ENCODE results near the gene NFKBIZ. TPM values are rescaled to one million over a fixed set of nuclear protein-coding genes. Genes with fewer than 3 reads are reported as not detected.

The NFKBIZ gene
- total RNA-seq, 1 experiment from 2014 or later, result 63.0 TPM

DNA sequence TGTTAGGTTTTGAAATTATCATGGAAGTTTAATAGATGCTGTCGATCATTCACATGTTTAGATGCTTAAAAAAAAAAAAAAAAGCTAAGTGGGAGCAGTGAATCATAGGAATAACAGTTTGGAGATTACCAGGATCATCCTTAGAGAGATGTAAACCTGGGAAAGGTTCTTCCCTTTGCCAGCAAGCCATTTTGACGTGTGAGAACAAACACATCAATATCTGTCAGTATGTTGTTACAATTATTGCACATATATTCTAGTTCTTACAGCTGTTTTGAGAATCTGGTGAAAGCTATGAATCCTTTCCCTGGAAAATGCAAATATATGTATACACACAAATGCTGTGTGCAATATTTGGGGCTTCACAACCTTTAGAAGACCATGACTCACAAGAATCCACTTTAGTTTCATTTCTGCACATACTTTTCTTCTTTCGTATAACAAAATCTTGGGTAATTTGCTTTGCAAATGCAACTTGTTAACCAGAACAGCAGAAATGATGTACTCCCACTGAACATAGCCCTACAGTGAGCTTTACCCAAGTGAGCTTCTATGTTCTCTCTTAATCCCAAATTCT is 12.0 kb downstream of the NFKBIZ start:
- intact Hi-C loops (cut with micrococcal nuclease), result loop anchor here (5.0 kb wide), 2 partner anchors 49 to 266 kb away; no protein-coding TSS in a partner anchor
- peaks cover 12% of the 10 kb centered on the region for H3K4me1 ChIP-seq (ENCODE audit: insufficient read depth, low read length)
- no peaks in the 10 kb centered on the region for H3K27me3 ChIP-seq (ENCODE audit: low read length)
- H3K9me3 ChIP-seq (ENCODE audit: low read length), result no peaks in the 10 kb centered on the region
- H2AFZ ChIP-seq (ENCODE audit: low read length), result no peak overlapping the region
- no TSS peak for BruUV-seq (replicated peaks)
- H3K9me2 ChIP-seq (replicated peaks; ENCODE audit: low read length), result no peaks in the 10 kb centered on the region
- ChIA-PET CTCF (interaction anchor here (0.6 kb wide), 3 partner anchors 24 to 367 kb away, joined by 4 to 8 read pairs (median 6); no protein-coding TSS in a partner anchor), POLR2A (ENCODE audit: unreplicated experiment) (interaction anchor here (0.6 to 0.7 kb wide), 3 partner anchors 8 to 67 kb away, joined by 4 to 9 read pairs (median 6); no protein-coding TSS in a partner anchor)
- H3K27ac ChIP-seq (ENCODE audit: low read length), result peak overlapping the region; percentile 10; the same call in 1 of the 2 replicates
- 0 out of 2 replicates have a peak, but pooled peaks cover 2% of the 10 kb centered on the region for H3K79me2 ChIP-seq (ENCODE audit: low read length)
- H3K9ac ChIP-seq (ENCODE audit: low read length), result no peak overlapping the region
- no peak overlapping the region for H3K4me2 ChIP-seq (ENCODE audit: low read length)
- no peak for DNase-seq
- H3F3A ChIP-seq (ENCODE audit: low read length, unreplicated experiment), result no peaks in the 10 kb centered on the region
- no peak overlapping the region for H3K4me3 ChIP-seq (ENCODE audit: low read length)
- TF ChIP-seq EZH2 (IDR thresholded peaks at IDR 0.05; ENCODE audit: low read length, unreplicated experiment) (no peak), EZH2phosphoT487 (IDR thresholded peaks at IDR 0.05; ENCODE audit: borderline replicate concordance, low read length) (no peak), CTCF (conservative IDR thresholded peaks at IDR 0.05; ENCODE audit: low read depth, low read length) (no peak)
- H3K36me3 ChIP-seq (ENCODE audit: low read depth, low read length), result peaks cover 56% of the 10 kb centered on the region
- no peak for ATAC-seq
- H4K20me1 ChIP-seq (ENCODE audit: low read length), result peaks cover 30% of the 10 kb centered on the region

DNA sequence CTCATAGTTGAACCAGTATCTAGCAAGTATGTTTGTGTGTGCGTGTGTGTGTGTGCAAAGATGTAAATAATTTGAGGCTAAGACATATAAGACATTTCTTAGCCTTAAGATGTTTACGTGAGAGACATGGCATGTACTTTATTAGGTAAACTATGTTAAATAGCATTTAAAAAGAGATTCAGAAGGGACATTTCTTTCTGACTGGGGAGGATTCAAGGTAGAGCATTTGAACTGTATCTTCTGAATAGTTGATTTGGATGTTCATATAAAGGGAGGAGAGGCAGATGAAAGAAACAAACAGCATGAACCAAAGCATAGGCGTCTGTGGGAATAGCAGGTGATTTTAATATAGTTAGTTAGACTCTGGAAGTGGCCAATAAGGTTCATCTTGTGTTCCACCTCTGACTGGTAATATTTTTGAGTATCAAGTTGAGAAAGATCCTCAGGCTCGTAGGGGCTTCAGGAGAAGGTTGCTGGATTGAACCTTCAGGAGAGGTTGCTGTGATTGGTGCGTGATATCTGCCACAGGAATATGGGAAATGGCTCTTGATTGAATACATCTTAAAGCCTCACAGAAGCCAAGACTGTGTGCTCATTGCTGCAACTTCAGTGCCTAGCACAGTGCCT is 12.6 kb downstream of the NFKBIZ start:
- peak overlapping the region; percentile 10; the same call in 1 of the 2 replicates for H3K27ac ChIP-seq (ENCODE audit: low read length)
- no peaks in the 10 kb centered on the region for H3K9me3 ChIP-seq (ENCODE audit: low read length)
- no peak for TF ChIP-seq EZH2phosphoT487 (IDR thresholded peaks at IDR 0.05; ENCODE audit: borderline replicate concordance, low read length)
- no peak for TF ChIP-seq EZH2 (IDR thresholded peaks at IDR 0.05; ENCODE audit: low read length, unreplicated experiment)
- no peak for TF ChIP-seq CTCF (conservative IDR thresholded peaks at IDR 0.05; ENCODE audit: low read depth, low read length)
- DNase-seq (no peak), ATAC-seq (peak; percentile 3)
- no peak overlapping the region for H2AFZ ChIP-seq (ENCODE audit: low read length)
- no peak overlapping the region for H3K4me2 ChIP-seq (ENCODE audit: low read length)
- H3K9ac ChIP-seq (ENCODE audit: low read length), result no peak overlapping the region
- no peaks in the 10 kb centered on the region for H3K79me2 ChIP-seq (ENCODE audit: low read length)
- H3K9me2 ChIP-seq (replicated peaks; ENCODE audit: low read length), result no peaks in the 10 kb centered on the region
- intact Hi-C loops (cut with micrococcal nuclease), result loop anchor here (5.0 kb wide), 2 partner anchors 50 to 265 kb away; no protein-coding TSS in a partner anchor
- POLR2A ChIA-PET (ENCODE audit: unreplicated experiment), result interaction anchor here (0.6 kb wide), 2 partner anchors 10 to 66 kb away, joined by 6 to 9 read pairs; no protein-coding TSS in a partner anchor
- H3F3A ChIP-seq (ENCODE audit: low read length, unreplicated experiment), result no peaks in the 10 kb centered on the region
- peaks cover 13% of the 10 kb centered on the region for H3K4me1 ChIP-seq (ENCODE audit: insufficient read depth, low read length)
- no peaks in the 10 kb centered on the region for H3K27me3 ChIP-seq (ENCODE audit: low read length)
- CTCF ChIA-PET, result interaction anchor here (0.6 kb wide), 2 partner anchors 137 to 367 kb away, joined by 4 to 6 read pairs; no protein-coding TSS in a partner anchor
- H4K20me1 ChIP-seq (ENCODE audit: low read length), result peaks cover 27% of the 10 kb centered on the region
- peaks cover 50% of the 10 kb centered on the region for H3K36me3 ChIP-seq (ENCODE audit: low read depth, low read length)
- BruUV-seq (replicated peaks), result no TSS peak
- no peak overlapping the region for H3K4me3 ChIP-seq (ENCODE audit: low read length)

All from PC-3 (cell line).